ENCODE results near the gene HLA-DQB1. TPM values are rescaled to one million over a fixed set of nuclear protein-coding genes. Genes with fewer than 3 reads are reported as not detected.
"Not testable (repeated sequence)": the region's sequence is repeated elsewhere in the genome, so short reads cannot be mapped to it uniquely, and the experiment has no call there.

HLA-DQB1 gene
- total and polyA plus RNA-seq, 2 donors (not counting 1 experiment from before 2014, with no cell fraction given) = not detected

GRCh38 chr6:32637883-32638282 is 28.6 kb downstream of the HLA-DQB1 start:
- H3K4me3 ChIP-seq (replicated peaks in 1 of 4; ENCODE audit: control extremely low read depth in 1 of 4, insufficient read depth in 1 of 4, low read depth in 3 of 4, low read length in 4 of 4) = no peak overlapping the region
- H2AFZ ChIP-seq (ENCODE audit: low read length) = no peak overlapping the region
- no peaks in the 10 kb centered on the region for H4K20me1 ChIP-seq (ENCODE audit: control insufficient read depth, extremely low read depth, insufficient read depth, low read length)
- no peak for DNase-seq (ENCODE audit: low read depth in 2 of 2)
- H3K4me1 ChIP-seq (ENCODE audit: control insufficient read depth, extremely low read depth, insufficient read depth, low read length) = no peaks in the 10 kb centered on the region
- no peaks in the 10 kb centered on the region for H3K9me3 ChIP-seq (ENCODE audit: control insufficient read depth, insufficient read depth, low read depth, low read length)
- no peak overlapping the region for H3K9ac ChIP-seq (ENCODE audit: insufficient read depth, low read length)
- no peaks in the 10 kb centered on the region for H3K36me3 ChIP-seq (ENCODE audit: control insufficient read depth, insufficient read depth, low read length)
- no peaks in the 10 kb centered on the region for H3K79me2 ChIP-seq (ENCODE audit: control insufficient read depth, insufficient read depth, low read length)
- no peak overlapping the region for H3K4me2 ChIP-seq (ENCODE audit: extremely low read depth, insufficient read depth, low read length)
- no peaks in the 10 kb centered on the region for H3K27me3 ChIP-seq (ENCODE audit: control insufficient read depth, insufficient read depth, low read length)
- TF ChIP-seq CTCF (conservative IDR thresholded peaks at IDR 0.05 in 1 of 2, IDR thresholded peaks at IDR 0.05 in 1 of 2; ENCODE audit: low read depth in 1 of 2, low read length in 2 of 2) (no peak), EZH2 (IDR thresholded peaks at IDR 0.05; ENCODE audit: low read length, missing control alignments) (no peak)
- H3K27ac ChIP-seq (ENCODE audit: insufficient read depth, low read length) = no peak overlapping the region

DNA sequence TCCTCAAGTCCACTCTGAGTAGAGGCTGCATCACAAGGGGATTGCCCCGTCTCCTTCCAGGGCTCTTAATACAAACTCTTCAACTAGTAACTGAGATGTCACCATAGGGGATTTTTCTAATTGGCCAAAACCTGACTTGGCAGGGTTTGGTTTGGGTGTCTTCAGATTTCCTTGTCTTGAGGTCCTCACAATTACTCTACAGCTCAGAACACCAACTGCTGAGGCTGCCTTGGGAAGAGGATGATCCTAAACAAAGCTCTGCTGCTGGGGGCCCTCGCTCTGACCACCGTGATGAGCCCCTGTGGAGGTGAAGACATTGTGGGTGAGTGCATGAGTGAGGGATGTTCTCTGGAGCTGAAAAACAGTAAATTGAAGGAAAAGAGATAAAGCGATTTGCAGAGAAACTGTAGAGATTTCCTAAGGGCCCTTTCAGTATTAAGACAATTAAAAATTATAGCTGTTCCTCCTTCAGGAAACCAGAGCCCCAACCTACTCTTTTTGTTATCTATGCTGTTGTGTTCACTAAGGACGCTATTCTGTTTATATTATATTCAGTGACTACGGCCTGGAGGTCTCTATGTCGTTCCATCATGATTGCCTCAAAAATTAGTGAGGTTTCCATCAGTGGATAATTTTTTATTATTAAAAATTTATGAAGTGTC is 29.1 kb downstream of the HLA-DQB1 start, which contains the start of gene HLA-DQA1:
Gene HLA-DQA1 (plus strand): TSS at position 188 of the 662 bp plus-strand sequence. CDS start 53 bp downstream, at position 241.
- no peaks in the 10 kb centered on the region for H3K9me3 ChIP-seq (ENCODE audit: control insufficient read depth, insufficient read depth, low read depth, low read length)
- no peaks in the 10 kb centered on the region for H3K4me1 ChIP-seq (ENCODE audit: control insufficient read depth, extremely low read depth, insufficient read depth, low read length)
- H3K27ac ChIP-seq (ENCODE audit: insufficient read depth, low read length) = no peak within 1 kb of the TSS
- H3K36me3 ChIP-seq (ENCODE audit: control insufficient read depth, insufficient read depth, low read length) = no peaks in the 10 kb centered on the region
- no peaks in the 10 kb centered on the region for H3K27me3 ChIP-seq (ENCODE audit: control insufficient read depth, insufficient read depth, low read length)
- H3K79me2 ChIP-seq (ENCODE audit: control insufficient read depth, insufficient read depth, low read length) = no peaks in the 10 kb centered on the region
- no peak within 1 kb of the TSS for H2AFZ ChIP-seq (ENCODE audit: low read length)
- H3K4me3 ChIP-seq (replicated peaks in 1 of 4; ENCODE audit: control extremely low read depth in 1 of 4, insufficient read depth in 1 of 4, low read depth in 3 of 4, low read length in 4 of 4) = no peak within 1 kb of the TSS
- H3K9ac ChIP-seq (ENCODE audit: insufficient read depth, low read length) = no peak within 1 kb of the TSS
- DNase-seq (ENCODE audit: low read depth in 2 of 2) = no peak
- no peak within 1 kb of the TSS for H3K4me2 ChIP-seq (ENCODE audit: extremely low read depth, insufficient read depth, low read length)
- TF ChIP-seq EZH2 (IDR thresholded peaks at IDR 0.05; ENCODE audit: low read length, missing control alignments) = no peak
- no peaks in the 10 kb centered on the region for H4K20me1 ChIP-seq (ENCODE audit: control insufficient read depth, extremely low read depth, insufficient read depth, low read length)

DNA sequence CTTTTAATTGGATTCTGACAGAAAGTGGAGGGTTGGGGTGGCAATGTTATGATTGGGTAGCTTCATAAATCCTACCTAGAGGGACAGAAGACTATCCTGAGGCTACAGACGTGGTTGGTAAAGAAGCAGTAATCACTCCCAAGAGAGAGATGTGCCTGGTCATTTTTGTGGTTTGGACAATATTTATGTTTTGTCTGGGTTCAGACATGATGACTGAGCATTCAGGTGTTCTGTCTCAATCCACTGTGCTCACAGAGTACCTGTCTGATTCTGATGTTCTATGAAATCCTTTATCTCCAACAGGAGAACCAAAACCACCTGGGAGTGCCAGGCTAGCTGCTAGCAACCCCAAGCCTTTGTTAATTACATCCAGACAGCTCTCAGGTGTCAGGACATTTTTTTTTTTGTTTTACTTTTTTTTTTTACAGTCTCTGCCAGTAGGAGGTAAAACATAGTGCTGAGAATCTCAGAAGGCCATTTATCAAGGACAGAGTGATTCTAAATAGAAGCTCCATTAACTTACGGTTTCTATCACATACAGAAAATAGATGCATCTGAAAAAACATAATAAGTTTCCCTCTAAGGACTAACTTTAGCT is 30.8 kb downstream of the HLA-DQB1 start:
- Histone ChIP-seq H3K27ac (ENCODE audit: insufficient read depth, low read length) (no peak overlapping the region), H2AFZ (ENCODE audit: low read length) (no peak overlapping the region), H3K4me3 (replicated peaks in 1 of 4; ENCODE audit: control extremely low read depth in 1 of 4, insufficient read depth in 1 of 4, low read depth in 3 of 4, low read length in 4 of 4) (no peak overlapping the region), H3K79me2 (ENCODE audit: control insufficient read depth, insufficient read depth, low read length) (no peaks in the 10 kb centered on the region), H3K27me3 (ENCODE audit: control insufficient read depth, insufficient read depth, low read length) (no peaks in the 10 kb centered on the region), H4K20me1 (ENCODE audit: control insufficient read depth, extremely low read depth, insufficient read depth, low read length) (no peaks in the 10 kb centered on the region), H3K4me2 (ENCODE audit: extremely low read depth, insufficient read depth, low read length) (no peak overlapping the region), H3K9ac (ENCODE audit: insufficient read depth, low read length) (no peak overlapping the region), H3K9me3 (ENCODE audit: control insufficient read depth, insufficient read depth, low read depth, low read length) (no peaks in the 10 kb centered on the region), H3K36me3 (ENCODE audit: control insufficient read depth, insufficient read depth, low read length) (no peaks in the 10 kb centered on the region), H3K4me1 (ENCODE audit: control insufficient read depth, extremely low read depth, insufficient read depth, low read length) (no peaks in the 10 kb centered on the region)
- TF ChIP-seq EZH2 (IDR thresholded peaks at IDR 0.05; ENCODE audit: low read length, missing control alignments) = no peak
- no peak for TF ChIP-seq CTCF (conservative IDR thresholded peaks at IDR 0.05 in 1 of 2, IDR thresholded peaks at IDR 0.05 in 1 of 2; ENCODE audit: low read depth in 1 of 2, low read length in 2 of 2)
- no peak for DNase-seq (ENCODE audit: low read depth in 2 of 2)

- H3K36me3 ChIP-seq (ENCODE audit: control insufficient read depth, insufficient read depth, low read length); H3K4me3 ChIP-seq (replicated peaks in 1 of 4; ENCODE audit: control extremely low read depth in 1 of 4, insufficient read depth in 1 of 4, low read depth in 3 of 4, low read length in 4 of 4); H3K27me3 ChIP-seq (ENCODE audit: control insufficient read depth, insufficient read depth, low read length); H3K9me3 ChIP-seq (ENCODE audit: control insufficient read depth, insufficient read depth, low read depth, low read length); H4K20me1 ChIP-seq (ENCODE audit: control insufficient read depth, extremely low read depth, insufficient read depth, low read length); H3K9ac ChIP-seq (ENCODE audit: insufficient read depth, low read length); H3K4me1 ChIP-seq (ENCODE audit: control insufficient read depth, extremely low read depth, insufficient read depth, low read length); H3K4me2 ChIP-seq (ENCODE audit: extremely low read depth, insufficient read depth, low read length); H3K79me2 ChIP-seq (ENCODE audit: control insufficient read depth, insufficient read depth, low read length); H2AFZ ChIP-seq (ENCODE audit: low read length); H3K27ac ChIP-seq (ENCODE audit: insufficient read depth, low read length); DNase-seq (ENCODE audit: low read depth in 2 of 2): not testable (repeated sequence)
These were observed 36.7 kb downstream of the HLA-DQB1 start for GRCh38 chr6:32629793-32630192.

Measured in fibroblast of lung (primary cell).